Measurements from ENCODE around the gene GNG8.

- TF ChIP-seq CTCF (IDR thresholded peaks at IDR 0.05) (no peak), EZH2 (IDR thresholded peaks at IDR 0.05; ENCODE audit: borderline replicate concordance, insufficient read depth, low read depth, low read length, poor library complexity, severe bottlenecking) (no peak)
Observed at GRCh38 chr19:46665072-46665471, 29.1 kb upstream of the GNG8 start.

All from B cell (primary cell).